Heart right ventricle (tissue), 16 donors: ENCODE measurements around the gene USP37. TPM values are rescaled to one million over a fixed set of nuclear protein-coding genes. Genes with fewer than 3 reads are reported as not detected.

Source experiments
- ATAC-seq, 8 donors: fragments of 200-7000 bp; cut with Tn5 transposase; one replicate each; pipeline ENCODE4 v1.9.1; 2020; ENCODE audit warnings: mild to moderate bottlenecking in 8 of 8, moderate library complexity in 8 of 8, moderate number of reproducible peaks in 1 of 8
- DNase-seq, 2 donors: peaks; one replicate each; pipeline ENCODE4 v3.0.0-alpha.2; 2020
- H3K27ac ChIP-seq, 10 donors: fragments of 200-600 bp; sonication (generic) in 2 of 10; one replicate each; pipeline versions ENCODE4 v1.5.0 to v1.8.0; 2020 to 2022; ENCODE audit warnings: mild to moderate bottlenecking in 3 of 10
- H3K27me3 ChIP-seq, 7 donors: fragments of 200-600 bp; one replicate each; pipeline ENCODE4 v1.8.0; 2021 to 2022; ENCODE audit warnings: mild to moderate bottlenecking in 2 of 7
- H3K36me3 ChIP-seq, 9 donors: fragments of 200-600 bp; sonication (generic) in 1 of 9; one replicate each; pipeline versions ENCODE4 v1.5.0 to v1.8.0; 2020 to 2022; ENCODE audit warnings: mild to moderate bottlenecking in 2 of 9
- H3K4me1 ChIP-seq, 9 donors: fragments of 200-600 bp; sonication (generic) in 1 of 9; one replicate each; pipeline versions ENCODE4 v1.5.0 to v1.8.0; 2020 to 2022; ENCODE audit warnings: mild to moderate bottlenecking in 4 of 9
- H3K4me3 ChIP-seq, 10 donors: fragments of 200-600 bp; sonication (generic) in 2 of 10; one replicate each; pipeline versions ENCODE4 v1.5.0 to v1.8.0; 2020 to 2022; ENCODE audit warnings: mild to moderate bottlenecking in 7 of 10, moderate library complexity in 2 of 10
- H3K9me3 ChIP-seq, 11 donors: fragments of 200-600 bp in 10 of 11; sonication (generic) in 2 of 11; one replicate each; pipeline versions ENCODE4 v1.5.0 to v1.8.0; 2013 to 2022; ENCODE audit warnings: mild to moderate bottlenecking in 2 of 11, control low read depth in 1 of 11, moderate library complexity in 1 of 11
- WGBS, 2 donors: extraction: QIAGEN DNeasy Blood & Tissue Kit; methylation state at CpG; one replicate each; pipeline ENCODE4 v1.1.7; 2013; ENCODE audit warnings: inconsistent platforms in 1 of 2; 5-methylcytosine and 5-hydroxymethylcytosine counted together
- intact Hi-C, 10 donors: fragments of 100-400 bp; cut with DNase I; formaldehyde crosslinking; loops; one replicate each; pipeline versions ENCODE4 v1.11.1 to v1.14.2; 2022
- polyA plus RNA-seq, 2 donors: library from polyadenylated mRNA; stranded (reverse); fragments of 200-250 nt; gene quantifications; one replicate each; pipeline ENCODE4 v1.2.3, GENCODE V29; 2013
- total RNA-seq, 10 donors: library from RNA; stranded (reverse); fragmentation: NEBNext Ultra II Directional in 3 of 10; extraction: Animal tissue kit (Norgen Biotek cat#: 25700) in 3 of 10; gene quantifications; one replicate each; pipeline versions ENCODE4 v1.2.1 to v1.2.4, GENCODE V29; 2021 to 2023
- TF ChIP-seq, protein P1 (sequence below), 9 donors: fragments of 200-600 bp; sonication (generic) in 2 of 9; IDR thresholded peaks; one replicate each; pipeline versions ENCODE4 v1.5.0 to v1.8.0; 2021 to 2022; ENCODE audit warnings: antibody characterized with exemption in 9 of 9, mild to moderate bottlenecking in 5 of 9, moderate library complexity in 1 of 9
- donor health status: Arrhythmogenic right ventricular cardiomyopathy.
- donor health status: ischemic (EF 13 %, LVEDD 7.1; RV severe dilation, severe dysfunction).
- donor health status: healthy with polysubstance abuse.
- donor health status: DM: no; HTN: yes; CAD: no.
- donor health status: DM: no; HTN: no; CAD: no.
- donor health status: ischemic (EF 25% LVEDD 6.9; RV normal size, moderate dysfunction).
- donor health status: ischemic (EF 25% LVEDD 5.7; RV mildly dilated, moderate dysfunction).
- donor health status: healthy.
- donor health status: DM: yes; HTN: yes; CAD: no.
- donor health status: Ischemic cardiomyopathy.
- donor health status: ischemic (EF 35%, LVEDD 5.7; RV mildly dilated, moderate dysfunction).
- donor health status: nonischemic (EF 11% LVEDD 7.7; RV severe dilation, severe dysfunction).
- donor health status: DM: yes; HTN: yes; CAD: no.
- donor health status: PGD.
- donor health status: ischemic (EF 29% LVEDD 5.4; RV normal size, mild dysfunction).
- donor health status: nonischemic (EF 23%, LVEDD 6.1; RV moderate dilation, normal function).

The USP37 gene
- total and polyA plus RNA-seq, 12 donors, result 1.8 to 11.1 (median 8.4) TPM

GRCh38 chr2:218505754-218506371 is 62.3 kb downstream of the USP37 start:
- Histone ChIP-seq H3K36me3 (peaks cover 0 to 66% (median 4%) of the 10 kb centered on the region in 9 donors), H3K9me3 (no peaks in the 10 kb centered on the region), H3K27me3 (no peaks in the 10 kb centered on the region), H3K27ac (no peak overlapping the region), H3K4me3 (no peak overlapping the region), H3K4me1 (peaks cover 0 to 16% (median 10%) of the 10 kb centered on the region in 9 donors)
- TF ChIP-seq, protein P1, sequence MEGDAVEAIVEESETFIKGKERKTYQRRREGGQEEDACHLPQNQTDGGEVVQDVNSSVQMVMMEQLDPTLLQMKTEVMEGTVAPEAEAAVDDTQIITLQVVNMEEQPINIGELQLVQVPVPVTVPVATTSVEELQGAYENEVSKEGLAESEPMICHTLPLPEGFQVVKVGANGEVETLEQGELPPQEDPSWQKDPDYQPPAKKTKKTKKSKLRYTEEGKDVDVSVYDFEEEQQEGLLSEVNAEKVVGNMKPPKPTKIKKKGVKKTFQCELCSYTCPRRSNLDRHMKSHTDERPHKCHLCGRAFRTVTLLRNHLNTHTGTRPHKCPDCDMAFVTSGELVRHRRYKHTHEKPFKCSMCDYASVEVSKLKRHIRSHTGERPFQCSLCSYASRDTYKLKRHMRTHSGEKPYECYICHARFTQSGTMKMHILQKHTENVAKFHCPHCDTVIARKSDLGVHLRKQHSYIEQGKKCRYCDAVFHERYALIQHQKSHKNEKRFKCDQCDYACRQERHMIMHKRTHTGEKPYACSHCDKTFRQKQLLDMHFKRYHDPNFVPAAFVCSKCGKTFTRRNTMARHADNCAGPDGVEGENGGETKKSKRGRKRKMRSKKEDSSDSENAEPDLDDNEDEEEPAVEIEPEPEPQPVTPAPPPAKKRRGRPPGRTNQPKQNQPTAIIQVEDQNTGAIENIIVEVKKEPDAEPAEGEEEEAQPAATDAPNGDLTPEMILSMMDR (IDR thresholded peaks at IDR 0.05), result no peak
- intact Hi-C loops, result no loop called here
- DNase-seq, result no peak
- WGBS, 2 donors, result 98% methylated on average over 6 of the region's 6 CpGs
- ATAC-seq, result no peak

GRCh38 chr2:218501665-218502064 is 66.5 kb downstream of the USP37 start:
- DNase-seq (peak in 1 of 2 donors; percentile 5), ATAC-seq (peak in 5 of 8 donors; percentile 58 to 81 (median 65))
- peaks cover 0 to 69% (median 0%) of the 10 kb centered on the region in 9 donors for H3K36me3 ChIP-seq
- intact Hi-C loops, result no loop called here
- TF ChIP-seq, protein P1 (IDR thresholded peaks at IDR 0.05), result no peak
- peaks cover 0 to 16% (median 10%) of the 10 kb centered on the region in 9 donors for H3K4me1 ChIP-seq
- peak overlapping the region in 3 of 10 donors; percentile 5 to 13 (median 11) for H3K4me3 ChIP-seq
- H3K27me3 ChIP-seq, result no peaks in the 10 kb centered on the region
- H3K27ac ChIP-seq, result peak overlapping the region in 7 of 10 donors; percentile 28 to 66 (median 53)
- H3K9me3 ChIP-seq, result no peaks in the 10 kb centered on the region
- 33 to 37% methylated on average over 2 of the region's 2 CpGs for WGBS, 2 donors

GRCh38 chr2:218500501-218501060 is 67.6 kb downstream of the USP37 start:
- Histone ChIP-seq H3K4me3 (no peak overlapping the region), H3K36me3 (peaks cover 0 to 69% (median 3%) of the 10 kb centered on the region in 9 donors), H3K27ac (no peak overlapping the region), H3K9me3 (no peaks in the 10 kb centered on the region), H3K27me3 (no peaks in the 10 kb centered on the region), H3K4me1 (peaks cover 0 to 16% (median 10%) of the 10 kb centered on the region in 9 donors)
- no peak for DNase-seq
- WGBS, 2 donors, result 93 to 95% methylated on average over 10 of the region's 10 CpGs
- TF ChIP-seq, protein P1 (IDR thresholded peaks at IDR 0.05), result no peak
- ATAC-seq, result no peak
- intact Hi-C loops, result no loop called here

GRCh38 chr2:218485986-218486667 is 82.0 kb downstream of the USP37 start:
- H3K36me3 ChIP-seq, result peaks cover 0 to 100% (median 21%) of the 10 kb centered on the region in 9 donors

More at GRCh38 chr2:218485986-218486667, 82.0 kb downstream of the USP37 start:
- no peaks in the 10 kb centered on the region for H3K27me3 ChIP-seq
- no peaks in the 10 kb centered on the region for H3K4me1 ChIP-seq
- intact Hi-C loops, result no loop called here
- 79 to 84% methylated on average over 7 of the region's 7 CpGs for WGBS, 2 donors
- TF ChIP-seq, protein P1 (IDR thresholded peaks at IDR 0.05), result no peak
- no peak for ATAC-seq
- H3K9me3 ChIP-seq, result no peaks in the 10 kb centered on the region
- no peak for DNase-seq
- no peak overlapping the region for H3K4me3 ChIP-seq
- no peak overlapping the region for H3K27ac ChIP-seq
